HG03575 (cell line): Measurements from ENCODE around the gene RIN3.

ENCODE experiments used
- ATAC-seq: cut with Tn5 transposase; IDR thresholded peaks from one replicate; pipeline ENCODE4 v1.9.1; 2021; ENCODE audit not compliant: unreplicated experiment, insufficient number of reproducible peaks, low FRiP score; ENCODE audit errors: extremely low read depth

Gene RIN3

DNA sequence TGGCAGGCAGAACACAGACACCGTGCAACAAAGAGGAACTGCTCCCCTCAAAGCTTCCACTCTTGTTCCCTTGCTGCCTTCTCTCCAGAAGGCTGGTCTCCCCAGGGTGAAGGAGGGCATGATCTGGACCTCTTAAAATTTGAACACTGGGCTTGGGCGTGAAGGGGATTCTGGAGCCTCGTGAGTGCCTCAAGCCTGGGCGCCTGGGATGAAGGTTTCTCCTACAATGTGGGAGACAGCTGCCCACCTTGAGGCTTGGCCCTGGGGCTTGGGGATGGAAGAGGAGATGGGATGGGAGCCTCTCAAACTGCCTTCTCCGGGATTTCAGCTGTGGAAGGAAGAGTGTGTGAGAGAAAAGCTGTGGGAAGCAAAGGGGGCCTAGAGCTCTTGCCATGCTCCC is 7.8 kb upstream of the RIN3 start:
- ATAC-seq, result no peak

DNA sequence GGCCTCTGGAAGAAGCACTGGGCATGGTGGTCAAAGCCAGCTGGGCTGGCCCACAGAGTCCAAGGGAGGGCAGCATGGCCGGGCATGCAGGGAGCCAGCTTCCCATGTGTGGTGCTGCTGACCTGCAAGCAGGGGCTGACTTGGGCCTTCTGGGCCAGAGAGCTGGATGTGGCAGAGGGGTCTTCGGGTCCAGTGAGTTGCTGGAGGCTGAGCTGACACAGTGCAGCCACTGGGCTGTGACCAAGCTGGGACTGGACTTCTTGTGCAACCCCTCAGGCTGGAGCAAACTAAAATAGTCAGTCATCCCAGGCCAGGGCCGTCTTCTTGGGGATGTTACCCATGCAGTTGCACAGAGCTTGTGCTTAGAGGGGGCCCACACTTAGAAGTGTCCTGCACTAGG is 7.3 kb upstream of the RIN3 start:
- ATAC-seq, result no peak

DNA sequence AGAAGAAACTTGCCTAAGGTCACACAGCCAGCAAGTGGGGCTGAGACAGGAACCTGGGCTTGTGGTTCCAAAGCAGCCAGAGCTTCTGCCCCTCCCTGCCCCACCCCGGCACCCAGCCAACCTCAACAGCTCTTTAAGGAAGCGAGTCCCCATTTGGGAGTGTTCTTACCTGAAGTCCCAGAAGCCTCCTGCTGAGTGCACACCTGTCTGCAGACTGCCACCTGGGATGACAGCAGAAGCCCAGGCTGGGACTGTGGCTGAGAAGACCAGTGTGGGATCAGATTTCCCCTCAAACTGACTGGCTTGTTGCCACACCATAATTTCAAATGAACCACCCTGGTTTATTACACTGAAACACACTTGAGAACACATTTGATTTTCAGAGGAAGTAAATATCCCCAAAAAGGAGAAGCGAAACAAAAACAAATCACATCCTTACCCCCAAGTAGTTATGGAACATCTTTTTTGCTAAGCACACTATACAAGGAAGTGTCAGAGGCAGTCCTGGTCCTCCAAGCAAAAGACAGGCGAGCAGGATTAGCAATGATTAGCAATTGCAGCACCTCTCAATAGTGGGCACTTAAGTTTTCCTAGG is 6.3 kb upstream of the RIN3 start:
- ATAC-seq, result no peak

DNA sequence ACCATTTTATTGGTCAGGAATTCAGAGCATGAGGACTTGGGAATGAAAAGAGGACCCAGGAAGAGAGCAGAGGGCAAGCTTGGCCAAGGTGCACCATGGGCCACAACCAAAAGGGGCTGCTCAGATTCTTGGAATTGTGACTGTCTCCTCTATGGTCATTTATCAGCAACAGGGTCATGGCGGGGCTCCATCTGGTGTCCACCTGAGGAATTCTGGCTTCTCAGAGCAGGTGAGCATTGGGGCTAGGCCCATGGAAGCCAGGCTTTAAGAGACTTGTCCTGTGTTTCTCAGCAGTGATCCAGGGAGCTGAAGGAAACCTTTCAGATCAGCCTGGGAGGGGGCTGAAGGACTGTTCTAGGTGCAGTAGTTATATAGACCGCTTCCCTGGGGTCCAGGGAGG is 2.6 kb upstream of the RIN3 start:
- ATAC-seq, result no peak

DNA sequence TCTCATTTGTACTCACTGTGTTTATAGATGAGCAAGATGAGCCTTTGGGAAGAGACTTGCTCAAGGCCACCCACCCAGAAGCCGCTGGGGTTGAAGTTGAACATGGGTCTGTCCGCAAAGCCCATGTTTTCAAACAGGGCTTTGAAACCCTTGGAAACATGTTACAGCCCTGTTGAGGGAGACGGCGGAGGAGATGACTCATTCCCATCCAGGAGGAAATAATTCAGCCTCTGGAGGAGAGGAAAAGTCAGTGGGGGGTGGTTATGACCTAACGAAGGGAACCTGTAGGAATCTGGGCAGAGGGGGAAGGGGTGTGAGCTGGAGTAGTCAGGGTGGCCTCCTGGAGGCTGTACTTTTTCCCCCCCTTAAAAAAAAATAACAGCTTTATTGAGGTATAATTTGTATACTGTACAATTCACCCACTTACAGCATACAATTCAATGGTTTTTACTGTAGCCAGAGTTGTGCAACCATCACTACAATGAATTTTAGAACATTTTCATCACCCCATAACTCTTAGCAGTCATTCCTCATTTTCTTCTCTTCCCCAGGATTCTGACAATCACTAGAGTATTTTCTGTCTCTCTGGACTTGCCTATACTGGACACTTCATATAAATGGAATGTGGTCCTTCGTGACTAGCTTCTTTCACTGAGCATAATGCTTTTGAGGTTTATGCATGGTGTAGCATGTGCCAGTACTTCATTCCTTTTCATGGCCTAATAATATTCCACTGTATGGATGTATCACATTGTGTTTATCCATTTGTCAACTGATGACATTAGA is 1.9 kb upstream of the RIN3 start:
- ATAC-seq, result no peak

DNA sequence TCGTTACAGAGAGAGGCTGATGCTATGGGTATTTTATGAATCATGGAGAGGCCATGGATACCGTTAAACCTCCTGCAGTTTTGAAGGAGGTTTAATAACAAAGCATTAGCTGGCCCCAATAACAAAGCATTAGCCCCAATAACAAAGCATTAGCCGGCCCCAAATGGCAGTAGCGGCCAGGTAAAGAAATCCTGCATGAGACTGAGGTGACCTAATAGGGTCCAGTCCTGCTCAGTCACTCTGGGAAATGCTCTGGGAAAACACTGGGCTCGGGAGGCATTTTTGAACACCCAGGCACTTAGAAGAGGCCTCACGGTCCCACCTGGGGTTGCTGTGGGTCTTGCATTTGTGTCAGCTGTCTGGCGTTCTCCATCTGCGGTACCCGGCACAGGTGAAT is 776 bp upstream of the RIN3 start:
- ATAC-seq, result no peak

DNA sequence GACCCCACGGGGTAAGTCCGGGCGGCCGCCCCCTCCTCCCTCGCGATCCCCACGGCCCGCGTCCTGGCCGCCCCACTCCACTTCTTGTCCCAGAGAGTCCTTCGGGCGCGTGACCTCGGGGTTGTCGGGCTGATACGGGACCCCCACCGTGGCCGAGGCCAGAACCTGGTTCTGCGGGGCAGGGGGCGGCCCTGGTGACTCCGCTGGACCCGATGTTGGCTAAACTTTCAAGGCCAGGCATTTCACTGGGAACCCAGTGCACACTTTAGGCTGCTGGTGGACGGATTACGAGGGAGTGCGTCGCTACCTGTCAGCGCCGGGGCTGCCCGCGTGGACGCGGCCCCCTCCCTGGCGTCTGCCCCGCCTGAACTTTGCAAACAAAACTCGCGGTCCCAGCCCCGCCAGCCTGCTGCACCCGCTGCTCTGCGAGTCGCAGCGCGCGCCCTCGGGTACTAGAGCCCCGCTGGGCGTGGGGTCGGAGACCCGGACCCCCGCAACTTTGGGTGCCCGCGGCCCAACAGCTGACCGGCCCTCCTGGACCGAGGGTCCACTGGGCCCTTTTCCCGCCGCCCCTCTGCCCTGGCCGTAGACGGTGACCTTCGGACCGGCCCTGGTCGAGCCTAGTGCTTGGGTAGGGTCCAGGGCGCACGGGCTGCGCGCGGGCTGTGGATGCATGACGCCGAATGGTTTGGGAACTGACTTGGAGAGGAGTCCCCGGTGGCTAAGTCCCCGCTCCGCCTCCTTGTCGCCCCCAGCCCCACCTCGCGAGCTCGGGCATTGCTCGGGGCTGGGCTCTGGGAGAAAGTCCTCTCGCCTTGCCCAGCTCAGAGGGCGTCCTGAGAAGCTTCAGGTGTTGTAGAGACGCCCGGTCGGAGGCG is 624 bp downstream of the RIN3 start:
- no peak for ATAC-seq

DNA sequence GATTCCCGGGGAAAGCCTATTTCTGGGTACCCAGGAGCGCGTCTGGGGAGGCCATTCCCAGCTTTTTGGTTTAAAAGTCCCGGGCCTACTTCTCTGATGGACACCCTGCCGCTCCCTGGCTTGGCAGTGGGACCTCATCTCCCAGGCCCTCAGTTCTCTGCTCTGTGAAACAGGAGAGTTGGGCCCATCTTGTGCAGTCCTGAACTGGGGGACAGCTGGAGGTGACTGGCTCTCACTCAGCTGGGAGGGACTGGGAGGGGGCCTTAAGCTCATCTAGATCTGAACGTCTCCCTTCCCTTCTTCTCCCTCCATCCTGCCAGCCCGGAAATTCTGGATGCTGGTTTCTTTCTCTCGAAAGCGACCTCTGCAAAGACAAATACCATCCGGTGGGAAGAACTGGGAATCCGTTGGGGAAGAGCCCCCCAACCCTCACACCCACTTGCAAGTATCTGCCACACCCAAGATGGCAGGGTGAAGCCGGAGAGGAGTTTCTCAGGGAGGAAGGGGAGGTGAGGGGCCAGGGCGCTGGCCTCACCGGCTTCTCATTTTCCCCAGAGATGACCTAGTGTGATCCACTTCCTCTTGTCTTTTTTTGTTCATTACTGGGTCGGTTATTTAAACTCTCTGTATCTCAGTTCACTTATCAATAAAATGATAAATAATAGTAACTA is 1.4 kb downstream of the RIN3 start:
- no peak for ATAC-seq

DNA sequence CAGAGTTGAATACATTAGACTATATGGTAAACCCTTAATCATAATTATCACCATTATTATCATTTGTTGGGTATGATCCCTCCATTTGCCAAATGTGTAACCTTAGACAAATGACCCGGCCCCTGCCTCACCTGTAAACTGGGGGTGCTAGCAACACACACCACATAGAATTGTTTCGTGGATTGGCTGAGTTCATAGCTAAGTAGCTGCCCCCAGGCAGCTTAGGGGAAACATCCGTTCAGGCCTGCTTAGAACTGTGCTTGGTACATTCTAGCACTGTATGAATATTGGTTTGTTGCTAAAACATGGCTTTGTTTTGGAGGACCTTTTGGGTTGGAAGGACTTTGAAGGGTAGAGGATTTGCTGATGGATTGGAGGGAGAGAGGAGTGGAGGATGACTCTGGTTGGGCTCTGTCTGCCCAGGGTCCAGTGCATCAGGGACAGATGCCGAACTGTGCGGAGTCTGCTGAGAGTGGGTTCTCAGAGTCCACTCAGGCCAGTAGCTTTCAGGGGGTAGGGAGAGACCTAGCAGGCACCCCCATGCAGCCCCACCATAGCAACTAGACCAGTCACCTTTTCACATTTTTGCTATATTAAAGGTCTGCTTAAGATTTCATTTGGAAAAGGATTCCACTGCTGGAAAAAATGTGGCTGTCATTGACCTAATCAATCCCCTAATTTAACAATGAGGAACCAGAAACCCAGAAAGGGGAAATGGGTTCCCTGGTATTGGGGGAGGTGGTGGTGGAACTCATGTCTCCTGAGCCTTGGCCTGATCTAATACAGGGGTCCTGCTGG is 2.2 kb downstream of the RIN3 start:
- ATAC-seq, result no peak

DNA sequence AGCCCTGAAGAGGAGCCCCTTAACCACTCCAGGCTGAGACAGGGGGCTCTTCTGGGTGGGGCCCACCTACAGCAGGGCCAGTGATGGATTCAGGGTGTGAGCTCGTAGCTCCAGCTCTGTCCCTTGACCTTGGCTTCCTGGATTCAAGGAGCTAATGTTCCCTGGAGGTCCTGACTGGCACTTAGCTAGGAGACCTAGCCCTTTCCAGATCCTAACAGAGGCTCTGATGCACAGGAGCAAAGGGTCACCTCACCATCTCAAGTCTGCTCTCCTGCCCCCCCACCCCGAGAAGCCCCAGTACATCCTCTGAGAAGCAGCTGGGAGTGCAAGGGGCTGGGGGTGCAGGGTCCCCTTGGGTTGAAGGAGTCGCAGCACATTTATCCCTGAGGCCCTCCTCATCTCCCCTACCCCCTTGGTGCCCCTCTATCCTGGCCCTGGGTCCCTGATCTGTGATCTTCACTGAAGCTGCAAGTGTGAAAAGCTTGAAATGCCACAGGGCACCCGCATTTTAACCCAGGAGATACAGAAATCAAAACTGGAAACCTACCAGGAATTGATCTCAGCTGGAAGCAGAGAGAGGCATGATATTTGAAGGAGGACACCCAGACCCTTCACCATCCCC is 2.9 kb downstream of the RIN3 start:
- no peak for ATAC-seq

DNA sequence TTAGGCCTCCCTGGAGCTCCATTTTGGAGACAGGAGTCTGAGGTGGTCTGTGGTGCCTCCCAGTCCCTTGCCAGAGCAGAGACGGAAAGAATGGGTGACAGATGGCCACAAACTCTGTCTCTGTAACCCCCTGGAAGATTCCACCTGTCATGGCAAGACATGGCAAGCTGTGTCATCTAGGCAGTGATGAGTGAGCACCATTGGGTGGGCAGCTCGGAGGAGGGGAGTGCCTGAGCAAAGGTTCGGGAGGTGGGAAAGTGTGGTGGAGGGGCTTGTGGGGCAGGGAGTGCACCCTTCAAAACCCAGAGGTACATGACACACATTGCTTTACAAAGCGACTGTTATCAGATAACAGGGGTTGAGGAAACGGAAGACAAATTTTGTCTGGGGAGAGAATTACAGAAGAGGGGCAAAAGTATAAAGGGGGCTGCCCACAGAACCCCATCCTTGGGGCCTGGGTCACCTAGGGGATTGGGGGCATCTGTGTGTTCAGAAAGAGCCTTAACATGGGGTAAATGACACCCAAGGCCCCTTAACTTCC is 3.5 kb downstream of the RIN3 start:
- no peak for ATAC-seq

DNA sequence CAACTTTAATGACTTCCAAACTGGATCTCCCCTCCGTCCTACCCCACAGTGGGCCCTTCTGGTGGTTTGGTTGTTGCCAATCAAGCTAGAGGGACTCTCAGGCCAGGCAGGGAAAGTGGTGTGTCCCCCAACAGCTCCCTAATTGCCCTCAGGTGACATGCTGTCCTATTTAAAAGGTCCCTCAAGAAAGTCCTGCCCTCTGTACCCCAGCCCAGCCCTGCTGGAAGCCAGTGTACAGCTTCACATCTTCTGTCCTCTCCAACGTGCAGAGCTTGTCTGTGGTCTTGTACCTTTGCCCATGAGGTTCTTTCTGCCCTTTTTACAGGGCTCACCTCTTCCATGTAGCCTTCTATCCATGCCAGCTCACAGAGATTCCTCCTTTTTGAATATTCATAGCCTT is 4.2 kb downstream of the RIN3 start:
- no peak for ATAC-seq

DNA sequence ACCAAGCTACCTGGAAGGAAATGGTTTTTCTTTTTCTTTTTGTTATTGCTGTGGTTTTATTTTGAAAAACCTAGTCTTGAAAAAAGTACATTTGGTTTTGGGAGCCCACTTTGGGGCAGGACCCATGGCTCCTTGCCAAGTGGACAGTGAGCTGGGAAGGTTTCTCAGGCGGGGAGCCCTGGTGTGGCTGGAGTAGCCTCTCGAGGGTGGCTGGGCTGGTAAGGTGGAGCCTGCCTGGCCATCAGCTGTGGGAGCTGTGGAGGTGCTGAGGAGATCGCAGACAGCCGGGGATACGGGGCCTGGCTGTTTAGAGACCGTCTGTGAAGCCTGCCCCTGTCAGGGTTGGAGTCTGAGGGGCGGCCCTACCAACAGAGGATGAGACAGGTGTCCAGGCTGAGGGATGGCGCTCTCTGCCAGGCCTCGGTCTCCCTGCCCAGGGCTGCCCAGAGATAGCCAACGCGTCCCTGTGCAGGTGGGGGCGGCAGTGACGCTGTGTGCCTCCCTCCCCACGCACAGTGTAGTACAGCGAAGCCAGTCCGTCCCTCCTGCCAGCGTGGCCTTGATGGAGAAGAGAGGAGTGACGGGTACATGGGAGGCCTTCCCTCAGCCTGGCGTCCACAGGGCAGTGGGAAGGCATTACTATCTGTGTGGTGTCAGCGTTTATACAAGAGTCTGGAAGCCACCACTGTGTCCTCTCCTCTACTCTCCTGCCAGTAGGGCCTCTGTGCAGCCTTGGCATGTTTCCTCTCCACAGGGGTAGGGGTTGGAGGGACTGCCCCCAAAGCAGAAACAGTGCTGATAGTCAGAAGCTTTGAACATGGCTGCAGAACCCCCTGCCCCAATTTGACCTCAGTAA is 5.9 kb downstream of the RIN3 start:
- ATAC-seq, result no peak

DNA sequence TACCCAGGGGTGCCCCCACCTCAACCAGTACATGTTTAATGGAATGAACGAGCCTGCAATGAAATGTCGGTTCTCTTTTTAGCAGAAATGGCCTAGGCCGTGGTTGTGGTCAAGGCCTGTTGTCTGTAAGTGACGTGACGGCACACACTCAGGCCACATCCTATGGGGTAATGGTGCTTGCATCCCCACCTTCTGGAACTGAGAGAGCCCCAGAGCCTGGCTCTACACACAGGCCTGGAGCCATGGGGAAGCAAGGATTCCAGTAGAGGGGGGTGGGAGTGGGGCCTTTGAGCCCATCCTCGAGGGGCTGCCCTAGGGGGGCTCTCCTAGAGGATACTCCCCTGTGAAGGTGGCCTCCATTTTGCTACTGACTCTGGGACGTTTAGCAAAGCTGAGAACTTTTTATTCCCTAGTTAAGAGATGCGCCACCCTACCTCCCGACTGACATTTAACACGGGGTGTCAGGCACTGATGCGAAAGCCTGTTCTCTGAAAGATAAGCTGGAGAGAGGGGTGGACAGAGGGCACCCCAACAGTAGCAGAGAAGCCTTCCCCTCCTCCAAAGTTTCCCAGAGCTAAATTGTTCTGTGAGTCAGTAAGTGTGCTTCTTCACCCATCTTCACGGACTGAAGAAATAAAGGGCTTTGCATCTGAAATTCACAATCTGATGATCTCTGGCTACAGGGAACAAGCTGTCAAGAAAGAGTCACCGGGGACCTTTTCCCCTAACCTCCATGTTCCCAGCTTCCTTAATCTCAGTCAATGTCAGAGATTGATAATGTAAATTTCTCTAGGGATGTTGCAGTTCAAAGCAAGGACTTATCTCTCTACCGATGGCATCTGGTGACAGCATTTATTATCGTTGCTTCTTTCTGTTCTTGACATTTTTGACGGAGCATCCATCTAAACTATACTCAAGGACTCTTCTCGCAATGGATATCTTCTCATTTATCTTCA is 6.8 kb downstream of the RIN3 start:
- no peak for ATAC-seq

DNA sequence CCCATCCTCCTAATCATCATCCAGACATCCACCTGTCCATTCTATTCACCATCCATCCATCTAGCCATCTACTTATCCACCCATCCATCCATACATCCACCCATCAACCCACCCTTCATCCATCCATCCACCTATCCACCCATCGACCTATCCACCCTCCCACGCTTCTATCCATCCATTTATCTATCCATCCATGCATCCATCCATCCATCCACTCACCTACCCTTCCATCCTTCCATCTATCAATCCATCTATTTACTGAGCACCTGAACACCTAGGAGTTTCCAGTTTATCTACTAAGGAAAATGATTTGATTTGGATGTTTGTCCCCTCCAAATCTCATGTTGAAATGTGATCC is 7.5 kb downstream of the RIN3 start:
- no peak for ATAC-seq

DNA sequence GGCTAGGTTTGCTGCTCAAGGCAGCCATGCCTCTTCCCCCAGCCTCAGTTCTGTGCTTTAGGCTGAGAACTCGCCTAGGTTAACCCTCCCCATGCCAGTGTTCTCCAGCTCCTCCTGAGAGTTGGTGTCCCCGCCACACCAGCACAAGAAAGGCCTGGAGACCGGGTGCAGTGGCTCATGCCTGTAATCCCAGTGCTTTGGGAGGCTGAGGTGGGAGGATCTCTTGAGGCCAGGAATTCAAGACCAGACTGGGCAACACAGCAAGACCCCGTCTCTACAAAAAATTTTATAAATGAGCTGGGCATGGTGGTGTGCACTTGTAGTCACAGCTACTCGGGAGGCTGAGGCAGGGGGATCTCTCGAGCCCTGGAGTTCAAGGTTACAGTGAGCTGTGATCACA is 10.2 kb downstream of the RIN3 start:
- no peak for ATAC-seq
